ENCODE measurements around the gene MAK. TPM values are rescaled to one million over a fixed set of nuclear protein-coding genes. Genes with fewer than 3 reads are reported as not detected.
A peak's percentile ranks its signal among the peaks of the same experiment; 100 is the strongest.
"Not testable (repeated sequence)": the region's sequence is repeated elsewhere in the genome, so short reads cannot be mapped to it uniquely, and the experiment has no call there.

The MAK gene
- total RNA-seq, 4 donors from 2014 or later, result 0.04 to 0.19 TPM; not detected in 2

GRCh38 chr6:10769419-10769818, 68.9 kb downstream of the MAK start:
- H3K27me3 ChIP-seq, result no peaks in the 10 kb centered on the region
- H3K4me3 ChIP-seq, result no peak overlapping the region
- H3K27ac ChIP-seq, result no peak overlapping the region
- WGBS, 2 donors, result 81 to 91% methylated on average over 3 of the region's 3 CpGs
- peaks cover 0 to 30% (median 0%) of the 10 kb centered on the region in 3 donors for H3K36me3 ChIP-seq
- H3K4me1 ChIP-seq, result no peaks in the 10 kb centered on the region
- DNase-seq, result no peak
- H3K9me3 ChIP-seq, result no peaks in the 10 kb centered on the region
- intact Hi-C loops (cut with DNase I), result no loop called here
- no peak for TF ChIP-seq CTCF (IDR thresholded peaks at IDR 0.05)
- no peak for TF ChIP-seq POLR2A (IDR thresholded peaks at IDR 0.05)

- intact Hi-C loops (cut with DNase I), result no loop called here
Measured at GRCh38 chr6:10763006-10763405, 75.3 kb downstream of the MAK start.

GRCh38 chr6:10759884-10760329, 78.4 kb downstream of the MAK start:
- H3K9me3 ChIP-seq, result no peaks in the 10 kb centered on the region
- intact Hi-C loops (cut with DNase I), result no loop called here
- peak overlapping the region; percentile 74 to 84 (median 82) for H3K27ac ChIP-seq
- no peaks in the 10 kb centered on the region for H3K27me3 ChIP-seq
- WGBS, 2 donors, result 34 to 39% methylated on average over 6 of the region's 6 CpGs
- no peak for DNase-seq
- peaks cover 3 to 37% (median 13%) of the 10 kb centered on the region in 3 donors for H3K4me1 ChIP-seq
- TF ChIP-seq POLR2A (IDR thresholded peaks at IDR 0.05), result no peak
- H3K36me3 ChIP-seq, result peaks cover 0 to 37% (median 3%) of the 10 kb centered on the region in 3 donors
- H3K4me3 ChIP-seq, result no peak overlapping the region

More at GRCh38 chr6:10763006-10763405, 75.3 kb downstream of the MAK start:
- no peak for DNase-seq
- Histone ChIP-seq H3K4me3 (no peak overlapping the region), H3K36me3 (peaks cover 0 to 6% (median 0%) of the 10 kb centered on the region in 3 donors), H3K9me3 (no peaks in the 10 kb centered on the region), H3K4me1 (peaks cover 3 to 37% (median 13%) of the 10 kb centered on the region in 3 donors), H3K27ac (no peak overlapping the region), H3K27me3 (no peaks in the 10 kb centered on the region)
- WGBS, 2 donors, result 60 to 87% methylated on average over 2 of the region's 2 CpGs
- no peak for TF ChIP-seq CTCF (IDR thresholded peaks at IDR 0.05)
- TF ChIP-seq POLR2A (IDR thresholded peaks at IDR 0.05), result no peak

- Histone ChIP-seq H3K4me3 (no peak overlapping the region), H3K36me3 (peaks cover 0 to 43% (median 7%) of the 10 kb centered on the region in 3 donors), H3K4me1 (peaks cover 3 to 37% (median 13%) of the 10 kb centered on the region in 3 donors), H3K9me3 (no peaks in the 10 kb centered on the region), H3K27ac (peak overlapping the region; percentile 74 to 84 (median 82)), H3K27me3 (no peaks in the 10 kb centered on the region)
- TF ChIP-seq POLR2A (IDR thresholded peaks at IDR 0.05), result no peak
- TF ChIP-seq CTCF (IDR thresholded peaks at IDR 0.05), result peak in 5 of 6 experiments; percentile 43 to 83 (median 54)
- DNase-seq, result no peak
- intact Hi-C loops (cut with DNase I), result no loop called here
- 18 to 21% methylated on average over 2 to 3 of the region's 3 CpGs for WGBS, 2 donors
Measured at GRCh38 chr6:10759312-10759839, 79.0 kb downstream of the MAK start.

GRCh38 chr6:10756085-10756484, 82.3 kb downstream of the MAK start:
- H3K9me3 ChIP-seq, result no peaks in the 10 kb centered on the region

GRCh38 chr6:10751757-10752156, 86.6 kb downstream of the MAK start:
- H3K27ac ChIP-seq; DNase-seq; H3K27me3 ChIP-seq; H3K9me3 ChIP-seq; intact Hi-C loops (cut with DNase I); H3K4me3 ChIP-seq: not testable (repeated sequence)
- H3K4me1 ChIP-seq, result peaks cover 22 to 43% (median 23%) of the 10 kb centered on the region in 3 donors
- H3K36me3 ChIP-seq, result peaks cover 0 to 63% (median 7%) of the 10 kb centered on the region in 3 donors
- 78 to 89% methylated on average over 5 of the region's 5 CpGs for WGBS, 2 donors

More at GRCh38 chr6:10756085-10756484, 82.3 kb downstream of the MAK start:
- 80 to 90% methylated on average over 1 of the region's 1 CpG for WGBS, 2 donors
- Histone ChIP-seq H3K4me1 (peaks cover 3 to 30% (median 13%) of the 10 kb centered on the region in 3 donors), H3K4me3 (no peak overlapping the region), H3K36me3 (peaks cover 0 to 75% (median 7%) of the 10 kb centered on the region in 3 donors), H3K27ac (no peak overlapping the region), H3K27me3 (no peaks in the 10 kb centered on the region)
- no peak for DNase-seq
- intact Hi-C loops (cut with DNase I), result no loop called here
- no peak for TF ChIP-seq POLR2A (IDR thresholded peaks at IDR 0.05)
- TF ChIP-seq CTCF (IDR thresholded peaks at IDR 0.05), result no peak

GRCh38 chr6:10750568-10750967, 87.8 kb downstream of the MAK start:
- H3K27ac ChIP-seq; DNase-seq; H3K9me3 ChIP-seq; H3K27me3 ChIP-seq; H3K4me3 ChIP-seq; intact Hi-C loops (cut with DNase I): not testable (repeated sequence)
- Histone ChIP-seq H3K36me3 (peaks cover 0 to 51% (median 7%) of the 10 kb centered on the region in 3 donors), H3K4me1 (peaks cover 22 to 46% (median 24%) of the 10 kb centered on the region in 3 donors)
- whole genome bisulfite sequencing, 2 donors, result 78 to 82% methylated on average over 6 of the region's 6 CpGs

All from esophagus squamous epithelium (tissue), 5 donors.